ENCODE measurements around the gene SAFB.
"Not testable (repeated sequence)": the region's sequence is repeated elsewhere in the genome, so short reads cannot be mapped to it uniquely, and the experiment has no call there.

Gene SAFB

DNA sequence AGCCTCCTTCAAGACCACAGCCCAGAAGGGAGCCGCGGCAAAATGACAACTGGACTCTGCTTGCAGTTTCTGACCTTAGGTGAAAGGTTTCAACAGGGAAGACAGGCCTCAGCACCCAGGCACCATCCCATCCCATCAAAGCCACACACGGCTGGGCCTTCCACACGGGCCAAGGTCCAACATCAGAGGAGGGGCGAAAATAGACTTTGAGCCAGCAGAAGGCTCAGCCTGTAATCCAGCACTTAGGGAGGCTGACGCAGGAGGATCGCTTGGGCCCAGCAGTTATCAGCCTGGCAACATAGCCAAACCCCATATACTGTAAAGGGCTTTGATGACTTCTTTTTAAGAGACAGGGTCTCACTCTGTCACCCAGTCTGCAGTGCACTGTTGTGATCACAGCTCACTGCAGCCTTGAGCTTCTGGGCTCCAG lies 28.3 kb upstream of the SAFB start:
- no peak for DNase-seq (ENCODE audit: low read depth in 2 of 2, low spot score in 1 of 2)

DNA sequence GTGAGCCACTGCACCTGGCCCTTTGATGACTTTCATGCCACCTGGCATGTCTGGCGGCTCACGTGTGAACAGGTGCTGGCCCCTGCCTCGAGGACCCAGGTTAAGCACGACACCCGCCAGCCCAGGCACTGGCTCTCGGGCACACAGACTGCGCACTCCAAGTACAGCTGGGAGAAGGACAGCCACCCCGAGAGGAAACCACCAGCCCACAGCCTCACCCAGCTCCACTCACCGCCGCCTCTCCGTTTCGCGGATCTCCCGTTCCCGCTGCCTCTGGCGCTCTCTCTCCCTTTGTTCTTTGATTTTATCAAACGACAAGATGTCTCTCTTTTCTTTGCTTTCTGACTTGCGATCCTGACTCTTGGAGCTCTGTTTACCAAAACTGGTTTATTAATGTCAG lies 27.8 kb upstream of the SAFB start:
- DNase-seq (ENCODE audit: low read depth in 2 of 2, low spot score in 1 of 2) = no peak

DNA sequence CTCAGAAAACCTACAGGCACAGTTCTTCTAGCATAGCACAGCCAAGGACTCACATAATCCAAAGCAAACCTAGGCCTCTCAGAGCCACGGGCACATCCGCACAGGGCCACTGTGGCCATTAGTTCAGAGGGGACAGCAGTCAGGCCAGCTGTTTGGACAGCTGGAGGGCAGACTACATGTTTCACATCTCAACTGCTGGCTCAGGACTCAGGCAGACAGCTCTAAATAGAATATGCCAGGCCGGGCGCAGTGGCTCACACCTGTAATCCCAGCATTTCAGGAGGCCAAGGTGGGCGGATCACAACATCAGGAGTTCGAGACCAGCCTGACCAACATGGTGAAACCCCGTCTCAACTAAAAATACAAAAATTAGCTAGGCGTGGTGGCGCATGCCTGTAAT lies 27.1 kb upstream of the SAFB start:
- DNase-seq (ENCODE audit: low read depth in 2 of 2, low spot score in 1 of 2) = no peak

DNA sequence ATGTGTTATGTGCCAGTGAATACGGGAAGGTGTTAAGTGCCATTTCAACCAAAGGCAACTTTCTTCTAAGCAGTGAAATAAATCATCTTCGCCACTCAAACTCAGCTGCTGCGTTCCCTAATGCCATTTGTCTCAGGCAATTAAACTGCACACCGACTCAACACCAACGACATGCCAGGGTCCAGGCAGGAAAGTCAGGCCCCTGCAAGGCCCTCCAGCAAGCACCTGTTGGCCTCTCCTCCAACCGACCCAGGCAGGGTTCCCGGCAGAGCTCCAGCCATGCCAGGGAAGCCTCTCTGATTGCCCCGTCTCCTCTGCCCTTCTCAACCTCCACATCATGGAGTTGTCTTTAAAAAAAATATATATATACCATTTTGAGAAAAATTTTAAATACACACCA lies 22.1 kb upstream of the SAFB start:
- no peak for DNase-seq (ENCODE audit: low read depth in 2 of 2, low spot score in 1 of 2)

DNA sequence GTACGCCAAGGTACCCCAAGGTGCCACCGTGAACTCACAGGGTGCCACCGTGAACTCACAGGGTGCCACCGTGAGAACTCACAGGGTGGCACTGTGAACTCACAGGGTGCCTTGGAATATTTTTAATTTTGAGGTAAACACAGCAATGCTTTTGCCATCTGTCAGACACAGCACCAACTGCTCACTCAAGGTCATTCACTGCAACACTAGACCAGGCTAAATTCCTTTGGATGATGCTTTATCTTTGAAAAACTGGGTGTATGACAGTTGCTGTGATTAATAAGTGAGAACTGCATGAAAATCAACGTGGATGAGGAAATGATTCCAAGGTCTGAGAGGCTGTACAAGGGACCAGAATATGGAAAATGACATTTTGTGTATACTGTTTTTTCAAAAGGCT lies 19.3 kb upstream of the SAFB start:
- no peak for DNase-seq (ENCODE audit: low read depth in 2 of 2, low spot score in 1 of 2)

DNA sequence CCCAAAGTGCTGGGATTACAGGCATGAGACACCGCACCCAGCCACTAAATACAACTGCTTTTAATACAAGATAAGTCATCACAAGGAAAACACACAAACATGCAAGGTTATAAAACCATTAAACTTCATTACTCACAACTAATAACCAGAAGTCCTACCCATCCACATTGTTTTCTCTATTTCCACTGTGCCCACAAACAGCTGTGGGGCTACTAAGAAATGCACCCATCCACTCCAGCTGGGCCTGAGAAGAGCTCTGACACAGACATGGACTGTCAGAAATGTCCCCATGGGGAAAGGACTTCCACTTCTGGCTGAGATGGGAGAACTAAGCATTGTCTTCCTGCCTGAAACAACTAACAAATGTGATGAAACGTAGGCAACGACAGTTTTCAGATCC lies 17.5 kb upstream of the SAFB start:
- no peak for DNase-seq (ENCODE audit: low read depth in 2 of 2, low spot score in 1 of 2)

DNA sequence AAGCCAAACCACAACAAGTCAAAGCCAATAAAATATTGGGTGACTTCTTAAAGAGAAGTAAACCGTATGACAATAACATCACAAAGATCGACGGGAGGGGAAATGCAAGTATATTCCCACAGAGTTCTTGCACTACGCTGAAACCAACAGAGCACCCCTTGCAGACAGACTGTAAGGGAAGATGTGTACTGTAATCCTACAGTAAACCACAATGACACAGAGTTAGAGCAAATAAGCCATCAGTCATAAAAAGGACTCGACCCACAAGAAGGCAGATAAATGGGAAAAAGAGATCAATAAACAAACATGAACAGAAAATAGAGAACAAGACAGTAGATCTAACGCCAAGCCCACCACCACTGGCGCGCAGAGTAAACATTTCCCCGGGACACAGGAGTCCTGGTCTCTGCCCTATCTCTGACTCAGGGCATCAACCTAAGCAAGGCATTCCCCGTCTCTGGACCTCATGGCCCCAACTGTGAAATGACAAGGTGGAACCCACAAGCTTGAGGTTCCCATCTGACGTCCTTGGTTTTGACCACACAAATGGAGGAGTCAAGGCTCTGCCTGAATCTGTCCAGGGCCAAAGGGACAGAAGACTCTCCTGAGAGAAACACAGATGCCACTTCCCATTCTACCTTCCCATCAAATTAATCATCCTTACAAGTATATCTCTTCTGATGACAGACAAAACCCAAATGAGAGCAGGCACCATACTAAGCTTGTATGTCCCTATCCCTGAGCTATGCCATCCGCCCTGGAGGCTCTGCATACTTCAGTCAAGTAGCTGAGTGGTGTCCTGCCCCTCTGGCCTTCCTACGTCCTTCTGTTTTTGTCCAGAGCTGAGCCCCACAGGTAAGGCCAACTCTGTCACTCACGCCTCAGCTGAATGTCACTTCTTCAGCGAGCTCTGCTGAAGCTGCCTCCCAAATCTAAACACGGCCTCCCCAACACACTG lies 15.3 kb upstream of the SAFB start:
- DNase-seq (ENCODE audit: low read depth in 2 of 2, low spot score in 1 of 2) = no peak

DNA sequence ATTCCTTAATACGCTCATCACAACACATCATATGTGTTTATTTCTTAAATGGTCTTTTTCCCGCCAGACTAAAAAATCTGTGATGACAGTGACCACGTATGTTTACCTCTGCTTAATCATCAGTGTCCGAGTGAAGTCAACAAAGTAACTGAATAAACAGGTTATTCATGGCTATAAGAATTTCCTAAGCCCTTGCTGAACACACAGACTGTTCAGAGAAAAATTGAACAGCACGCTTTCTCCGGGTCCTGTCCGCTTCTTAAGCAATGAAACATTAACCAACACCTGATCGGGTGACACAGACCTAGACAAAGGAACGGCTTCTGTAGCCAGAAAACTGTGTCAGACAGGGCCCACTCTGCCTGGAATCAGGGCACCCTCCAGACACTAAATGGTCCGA lies 14.6 kb upstream of the SAFB start:
- DNase-seq (ENCODE audit: low read depth in 2 of 2, low spot score in 1 of 2) = no peak

DNA sequence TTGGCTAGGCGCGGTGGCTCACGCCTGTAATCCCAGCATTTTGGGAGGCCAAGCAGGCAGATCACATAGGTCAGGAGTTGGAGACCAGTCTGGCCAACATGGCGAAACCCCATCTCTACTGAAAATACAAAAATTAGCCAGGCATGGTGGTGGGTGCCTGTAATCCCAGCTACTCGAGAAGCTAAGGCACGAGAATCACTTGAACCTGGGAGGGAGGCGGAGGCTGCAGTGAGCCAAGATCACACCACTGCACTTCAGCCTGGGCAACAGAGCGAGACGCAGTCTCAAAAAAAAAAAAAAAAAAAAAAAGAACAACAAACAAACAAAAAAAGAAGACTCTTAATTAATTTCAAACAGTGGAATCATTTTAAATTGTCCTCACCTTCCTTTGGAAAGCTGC lies 14.1 kb upstream of the SAFB start:
- not testable (repeated sequence) for DNase-seq (ENCODE audit: low read depth in 2 of 2, low spot score in 1 of 2)

DNA sequence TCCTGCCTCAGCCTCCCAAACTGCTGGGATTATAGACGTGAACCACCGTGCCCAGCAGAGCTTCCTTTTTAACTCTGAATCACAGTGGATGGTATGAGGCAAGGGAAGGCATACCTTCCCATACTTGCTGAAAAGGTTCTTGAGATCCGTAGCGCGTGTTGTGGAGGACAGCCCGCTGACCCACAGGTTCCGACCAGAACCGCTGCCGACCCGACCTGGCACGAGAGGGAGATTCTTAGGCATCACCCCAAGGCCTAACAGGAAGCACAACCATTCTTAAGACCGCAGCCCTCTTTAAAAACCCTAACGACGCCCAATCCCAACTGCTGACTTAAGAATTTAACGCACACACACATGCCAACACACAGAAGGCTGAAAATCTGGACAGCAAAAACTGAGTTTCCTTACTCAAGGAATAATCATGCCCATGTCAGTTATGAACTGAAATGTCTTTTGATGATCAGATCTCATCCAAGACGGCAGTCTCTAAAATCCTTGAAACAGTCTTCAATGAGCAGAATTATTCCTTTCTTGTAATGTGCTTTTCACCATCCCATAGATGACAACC lies 12.9 kb upstream of the SAFB start:
- DNase-seq (ENCODE audit: low read depth in 2 of 2, low spot score in 1 of 2) = no peak

DNA sequence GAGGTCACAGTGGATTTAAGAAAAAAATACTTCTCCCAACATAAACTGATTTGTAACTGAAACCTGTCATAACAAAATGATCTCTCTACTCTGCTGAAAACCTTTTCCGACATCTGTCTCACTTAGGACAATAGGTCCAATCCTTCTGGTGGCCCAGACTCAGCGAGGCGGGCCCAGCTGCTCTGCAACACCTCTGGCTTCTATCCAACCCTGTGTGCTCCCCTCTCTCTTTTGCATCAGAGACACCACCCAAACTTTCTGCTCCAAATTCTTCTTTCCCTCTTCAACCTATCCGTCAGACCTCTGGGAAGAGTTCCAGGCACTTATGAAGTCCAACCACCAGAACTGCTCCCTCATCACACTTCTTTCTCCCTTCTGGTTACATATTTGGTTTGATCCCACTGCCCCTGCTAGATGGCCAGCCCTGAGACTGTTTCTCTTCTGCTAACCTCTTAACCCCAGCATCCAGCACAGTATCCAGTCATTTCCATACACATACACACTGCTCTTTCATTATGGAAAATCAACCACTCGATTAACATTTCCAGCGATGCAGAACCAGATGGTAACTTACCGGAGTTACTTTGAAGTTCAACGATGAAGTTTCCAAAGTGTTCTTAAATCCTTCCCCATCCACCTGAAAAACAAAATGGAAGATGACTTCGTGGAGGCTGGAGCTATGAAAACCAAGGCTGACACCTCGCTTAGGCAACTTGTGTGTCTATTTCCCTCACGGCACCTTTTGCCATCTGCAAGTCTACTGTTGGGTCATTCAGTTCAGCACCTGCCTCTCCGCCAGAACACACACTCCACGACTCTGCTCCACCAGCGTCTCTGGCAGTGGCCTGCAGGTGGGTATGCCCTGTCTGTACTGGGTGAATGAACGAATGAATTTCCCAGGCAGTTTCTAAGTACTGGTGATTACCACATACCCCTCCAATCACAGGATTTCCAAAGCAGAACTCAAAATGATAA lies 9.7 kb upstream of the SAFB start:
- no peak for DNase-seq (ENCODE audit: low read depth in 2 of 2, low spot score in 1 of 2)

DNA sequence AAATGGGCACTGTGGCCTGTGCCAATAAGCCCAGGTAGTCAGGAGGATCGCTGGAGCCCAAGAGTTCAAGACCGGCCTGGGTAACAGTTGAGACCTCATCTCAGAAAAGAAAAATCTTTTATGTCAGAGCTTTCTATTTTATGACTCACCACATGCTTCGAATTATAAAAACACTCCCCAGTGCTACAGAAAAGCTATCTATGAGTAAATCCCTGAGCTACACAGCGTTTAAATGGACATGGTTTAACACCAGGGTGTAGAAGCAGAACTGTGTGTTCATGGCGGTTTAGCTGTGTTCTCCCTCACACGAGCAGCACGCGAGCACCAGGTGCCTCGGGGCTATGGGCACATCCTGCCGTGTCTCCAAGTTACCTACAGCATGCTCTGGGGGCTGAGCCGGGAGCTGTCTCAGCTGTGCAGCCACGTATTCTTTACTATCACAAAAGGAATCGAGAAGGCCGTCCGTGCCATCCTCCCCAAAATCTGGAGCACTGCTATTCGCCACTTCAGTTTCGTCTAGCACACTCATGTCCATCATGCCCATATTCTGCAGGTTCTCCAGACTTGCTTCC lies 7.0 kb upstream of the SAFB start:
- no peak for DNase-seq (ENCODE audit: low read depth in 2 of 2, low spot score in 1 of 2)

DNA sequence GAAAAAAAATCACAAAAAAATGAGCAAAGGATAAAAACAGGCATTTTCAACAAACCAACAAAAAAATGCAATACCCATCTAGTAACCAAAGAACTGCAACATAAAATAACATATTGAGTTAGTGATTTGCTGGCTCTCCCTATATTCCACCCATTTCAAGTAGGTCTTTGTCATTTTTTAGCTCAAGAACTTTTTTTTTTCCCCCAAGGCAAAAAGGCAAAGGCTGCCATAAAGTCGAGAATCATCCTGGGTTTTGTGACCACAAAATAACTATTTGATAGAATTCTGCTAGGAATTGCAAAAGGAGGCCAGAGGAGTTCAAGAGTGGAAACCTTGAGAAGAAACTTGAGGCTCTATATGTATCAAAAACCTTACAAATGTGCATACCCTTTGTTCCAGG lies 5.8 kb upstream of the SAFB start:
- DNase-seq (ENCODE audit: low read depth in 2 of 2, low spot score in 1 of 2) = no peak

DNA sequence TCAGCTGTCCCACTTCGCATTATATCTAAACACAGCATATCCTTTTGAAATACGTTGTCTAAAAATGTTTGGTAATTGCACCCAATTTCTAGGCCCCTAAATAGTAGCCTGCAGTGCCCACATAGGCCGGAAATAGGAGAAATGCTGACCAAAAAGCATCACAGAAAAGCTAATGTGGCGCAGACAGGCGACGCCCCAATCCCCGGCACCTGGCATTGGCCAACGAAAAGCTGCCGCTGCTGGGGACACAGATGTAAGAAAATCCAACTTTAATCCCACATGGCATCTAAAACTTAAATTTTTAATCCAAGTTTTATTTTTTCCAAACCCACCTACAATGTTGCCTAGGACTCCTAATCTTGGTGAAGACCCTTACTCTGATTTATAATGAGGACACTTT lies 4.3 kb upstream of the SAFB start:
- no peak for DNase-seq (ENCODE audit: low read depth in 2 of 2, low spot score in 1 of 2)

DNA sequence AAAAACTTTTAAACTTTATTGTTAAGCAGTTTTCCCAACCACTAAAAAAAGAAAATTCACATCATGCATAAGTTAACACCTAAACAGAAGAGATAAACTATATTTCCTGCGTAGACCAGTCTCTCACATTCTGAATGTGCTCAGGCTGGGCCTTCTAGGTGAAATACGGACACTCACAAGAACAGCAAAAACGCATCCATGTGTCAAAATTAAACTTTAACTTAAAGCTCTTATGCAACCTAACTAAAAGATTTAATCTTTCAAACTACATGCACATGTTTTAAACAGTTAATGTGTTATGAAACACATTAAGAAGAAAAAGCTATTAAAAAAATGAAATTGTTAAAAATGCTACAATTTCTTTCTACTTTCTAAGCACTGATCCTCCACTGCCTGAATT lies 2.9 kb upstream of the SAFB start:
- DNase-seq (ENCODE audit: low read depth in 2 of 2, low spot score in 1 of 2) = no peak

DNA sequence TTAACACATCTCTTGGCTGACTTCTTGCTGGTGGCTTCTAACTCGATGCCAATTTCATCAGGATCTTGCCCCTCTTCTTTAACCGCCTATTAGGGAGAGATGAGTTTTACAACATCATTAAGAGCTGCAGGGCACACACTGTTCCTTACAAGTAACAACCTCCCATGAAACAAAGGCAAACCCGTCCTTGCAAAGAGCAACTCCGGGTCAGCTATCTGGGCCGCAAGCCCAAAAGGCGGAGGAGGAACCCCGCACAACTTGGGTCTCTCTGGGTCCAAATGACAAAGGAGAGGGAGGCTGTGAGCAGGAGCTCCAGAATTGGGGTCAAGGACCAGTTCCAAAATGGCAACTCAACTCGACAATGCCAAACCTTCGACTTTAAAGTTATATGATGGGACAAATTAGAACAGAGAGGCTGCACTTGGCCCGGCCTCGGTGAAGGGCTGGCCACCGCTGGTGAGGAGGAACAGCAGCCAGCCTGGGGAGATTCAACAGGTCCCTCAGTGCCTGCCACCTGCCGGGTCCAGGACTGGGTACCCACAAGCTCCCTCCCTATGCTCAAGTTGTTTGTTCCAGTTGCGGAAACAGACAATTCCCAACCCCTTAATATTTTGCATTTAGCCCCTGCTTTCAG lies 1.5 kb upstream of the SAFB start:
- no peak for DNase-seq (ENCODE audit: low read depth in 2 of 2, low spot score in 1 of 2)

DNA sequence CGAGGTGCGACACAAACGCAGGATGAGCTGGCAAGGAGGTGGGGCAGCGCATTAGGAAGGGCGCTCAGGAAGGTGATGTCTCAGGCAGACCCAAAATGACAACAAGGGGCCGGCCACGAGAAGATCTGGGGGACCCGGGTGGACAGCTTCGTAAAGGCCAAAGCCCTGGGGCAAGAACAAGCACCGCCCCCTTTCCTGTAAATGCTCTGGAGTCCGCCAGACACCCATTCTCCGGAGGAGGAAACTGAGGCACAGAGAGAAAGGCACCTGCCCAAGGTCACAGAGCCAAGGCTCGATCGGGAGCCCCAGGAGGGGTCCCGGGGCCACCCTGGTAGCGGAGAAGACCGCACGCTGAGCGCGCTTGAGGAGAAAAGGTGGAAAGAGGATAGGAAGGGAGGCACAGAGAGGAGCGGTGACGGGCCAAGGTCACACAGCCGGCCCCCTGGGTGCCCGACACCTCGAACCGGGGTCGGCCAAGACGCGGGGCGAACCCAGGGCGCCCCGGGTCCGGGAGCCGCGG lies 878 bp upstream of the SAFB start:
- DNase-seq (ENCODE audit: low read depth in 2 of 2, low spot score in 1 of 2) = no peak

DNA sequence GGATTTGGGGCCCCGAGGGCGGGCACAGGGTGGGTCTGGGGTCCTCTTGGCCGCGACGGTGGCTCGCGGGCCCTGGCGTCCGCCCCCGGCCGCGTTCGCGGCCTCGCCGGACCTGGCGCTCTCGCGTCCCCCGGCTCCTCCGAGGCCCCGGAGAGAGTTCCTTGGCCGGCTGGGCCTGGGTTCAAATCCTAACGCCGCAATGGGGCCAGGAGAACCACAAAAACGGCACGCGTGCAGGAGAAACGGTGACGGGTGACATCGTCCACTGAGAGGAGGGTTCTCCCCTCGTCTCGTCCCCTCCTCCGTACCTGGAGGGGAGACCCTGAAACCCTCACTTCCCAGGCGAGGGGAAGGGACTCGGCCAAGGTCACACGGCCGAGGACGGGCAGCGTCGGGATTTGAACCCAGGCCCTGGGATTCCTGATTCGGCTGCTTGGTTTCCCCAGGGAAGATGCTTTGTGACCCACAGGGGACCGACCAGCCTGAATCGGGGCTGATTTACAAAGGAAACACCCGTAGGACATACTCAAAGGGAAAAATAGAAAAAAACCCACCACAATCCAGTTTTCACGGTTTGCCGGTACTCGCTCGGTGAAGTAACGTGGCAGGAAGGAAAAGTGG lies 624 bp downstream of the SAFB start:
- no peak for DNase-seq (ENCODE audit: low read depth in 2 of 2, low spot score in 1 of 2)

DNA sequence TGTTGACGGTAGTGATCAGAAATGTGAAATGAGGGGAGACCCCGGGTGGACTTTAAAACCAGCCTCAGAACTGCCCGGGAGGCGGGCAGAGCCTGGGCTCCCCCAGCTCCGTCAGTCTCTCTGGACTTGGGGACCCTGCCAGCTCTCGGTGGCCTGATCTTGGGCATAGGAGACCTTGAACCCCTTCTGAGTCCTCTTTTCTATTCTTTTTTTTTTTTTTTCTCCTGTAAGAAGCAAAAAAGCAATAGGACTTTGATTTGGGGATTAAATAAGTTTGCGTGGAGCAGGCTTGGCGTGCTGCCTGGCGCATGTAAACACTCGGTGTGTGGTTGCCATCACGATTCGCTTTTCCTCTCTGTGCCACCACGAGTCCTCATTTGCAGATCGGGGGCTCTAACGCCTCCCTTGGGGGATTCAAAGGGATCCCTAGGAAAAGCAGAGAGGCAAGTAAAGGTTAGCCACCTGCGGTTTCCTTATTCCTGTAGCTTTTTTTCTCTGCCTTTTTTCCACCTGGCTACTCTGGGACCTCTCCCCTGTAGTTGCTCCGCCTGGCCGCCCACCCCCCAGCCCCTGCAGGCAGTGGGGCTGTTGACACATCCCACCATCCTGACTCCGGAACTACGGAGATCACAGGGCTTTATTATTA lies 1.3 kb downstream of the SAFB start:
- no peak for DNase-seq (ENCODE audit: low read depth in 2 of 2, low spot score in 1 of 2)
